Epithelial cell of prostate (primary cell): ENCODE data around the gene CSN3.
"Not testable (repeated sequence)": the region's sequence is repeated elsewhere in the genome, so short reads cannot be mapped to it uniquely, and the experiment has no call there.

Source experiments
- DNase-seq: peaks from one replicate; pipeline ENCODE4 v3.0.0-alpha.2; 2011; ENCODE audit warnings: low read depth, low spot score
- H3K27ac ChIP-seq: fragments of 450-650 bp; 2 replicates; pipeline ENCODE4 v1.5.1; 2017; ENCODE audit warnings: mild to moderate bottlenecking

CSN3 gene, protein sequence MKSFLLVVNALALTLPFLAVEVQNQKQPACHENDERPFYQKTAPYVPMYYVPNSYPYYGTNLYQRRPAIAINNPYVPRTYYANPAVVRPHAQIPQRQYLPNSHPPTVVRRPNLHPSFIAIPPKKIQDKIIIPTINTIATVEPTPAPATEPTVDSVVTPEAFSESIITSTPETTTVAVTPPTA

DNA sequence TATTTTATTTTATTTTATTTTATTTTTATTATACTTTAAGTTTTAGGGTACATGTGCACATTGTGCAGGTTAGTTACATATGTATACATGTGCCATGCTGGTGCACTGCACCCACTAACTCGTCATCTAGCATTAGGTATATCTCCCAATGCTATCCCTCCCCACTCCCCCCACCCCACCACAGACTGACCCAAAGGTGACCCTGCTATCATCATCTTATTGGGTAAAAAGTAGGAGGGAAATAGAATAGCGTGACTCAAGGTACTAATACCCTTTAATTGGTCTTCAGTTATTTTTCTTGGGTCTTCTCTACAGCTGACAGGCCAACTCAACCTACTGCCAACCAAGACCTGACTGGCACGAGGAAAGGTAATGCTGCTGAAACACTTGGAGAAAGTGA lies at the start of gene CSN3:
CSN3 (plus strand) TSS at position 301 of the 400 bp plus-strand sequence. CDS start 2,223 bp downstream, outside the sequence.
- not testable (repeated sequence) for DNase-seq, H3K27ac ChIP-seq

DNA sequence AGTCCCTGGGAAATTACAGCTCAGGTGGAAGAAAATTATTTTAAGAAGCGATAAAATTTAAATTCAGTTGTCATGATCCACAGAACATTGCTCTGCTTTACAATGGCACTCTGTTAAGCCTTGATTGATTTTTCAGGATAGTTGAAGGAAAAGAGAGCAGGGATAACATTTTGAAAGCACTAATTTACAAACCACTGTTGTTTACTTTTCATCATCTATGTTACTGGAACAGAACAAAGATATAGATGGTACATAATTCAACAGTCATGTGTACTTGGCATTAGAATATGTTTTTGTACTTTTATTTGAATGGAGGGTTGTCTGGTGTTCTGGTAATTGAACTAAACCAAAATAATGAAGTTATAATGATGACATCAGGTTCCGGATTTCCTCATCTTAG lies 49.5 kb upstream of the CSN3 start:
- DNase-seq: no peak
- H3K27ac ChIP-seq: no peak overlapping the region

DNA sequence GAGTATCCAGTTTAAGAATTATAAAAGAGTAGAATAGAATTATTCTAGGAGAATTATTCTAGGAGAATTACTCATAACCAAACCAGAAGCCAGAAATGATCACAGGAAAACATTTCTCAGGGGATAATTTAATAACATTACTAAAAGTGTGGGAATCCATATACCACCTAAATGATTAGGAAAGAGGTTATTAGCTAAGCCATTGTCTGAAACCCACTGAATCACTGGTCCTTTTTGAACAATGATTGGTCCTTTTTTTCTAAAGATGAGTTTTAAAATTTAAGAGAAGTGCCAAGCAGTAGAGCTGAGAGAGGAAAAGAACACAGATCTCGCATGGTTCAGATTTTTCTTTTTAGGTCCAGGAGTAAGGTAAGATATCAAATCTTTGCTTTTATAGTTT lies 47.0 kb upstream of the CSN3 start, which contains the start of gene ODAM:
ODAM (plus strand) TSS at position 301 of the 400 bp plus-strand sequence. CDS start 819 bp downstream, outside the sequence.
- H3K27ac ChIP-seq: no peak within 1 kb of the TSS
- DNase-seq: no peak

DNA sequence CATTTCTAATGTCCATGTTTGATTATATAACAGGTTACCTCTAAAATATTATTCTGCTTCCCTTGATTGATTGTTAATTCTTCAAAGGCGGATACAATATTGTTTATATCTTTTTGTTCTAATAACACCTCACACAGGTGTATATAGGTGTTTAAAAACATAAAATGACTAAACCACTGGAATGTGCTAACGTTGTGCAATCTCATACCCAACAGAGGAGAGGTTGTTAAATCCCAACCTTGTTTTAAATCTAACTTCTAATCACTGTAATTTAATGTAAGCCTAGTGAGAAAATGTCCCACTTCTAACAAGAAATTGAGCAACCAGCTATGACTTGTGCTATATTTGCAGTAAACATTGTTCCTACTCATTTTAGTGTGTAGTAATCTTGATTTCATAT lies 45.5 kb upstream of the CSN3 start:
- no peak for DNase-seq
- no peak overlapping the region for H3K27ac ChIP-seq

DNA sequence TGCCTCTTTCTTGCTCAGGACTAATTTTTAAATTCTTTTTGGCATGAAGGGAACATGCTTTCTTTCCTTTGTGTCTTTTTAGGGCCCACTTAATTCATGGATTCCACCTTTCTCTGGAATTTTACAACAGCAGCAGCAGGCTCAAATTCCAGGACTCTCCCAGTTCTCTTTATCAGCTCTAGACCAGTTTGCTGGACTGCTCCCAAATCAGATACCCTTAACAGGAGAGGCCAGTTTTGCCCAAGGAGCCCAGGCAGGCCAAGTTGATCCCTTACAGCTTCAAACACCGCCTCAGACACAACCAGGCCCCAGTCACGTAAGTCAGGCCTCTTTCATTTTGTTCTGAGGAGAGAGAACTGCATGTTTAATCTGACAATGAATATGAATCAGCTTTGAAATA lies 44.6 kb upstream of the CSN3 start:
- no peak for DNase-seq

DNA sequence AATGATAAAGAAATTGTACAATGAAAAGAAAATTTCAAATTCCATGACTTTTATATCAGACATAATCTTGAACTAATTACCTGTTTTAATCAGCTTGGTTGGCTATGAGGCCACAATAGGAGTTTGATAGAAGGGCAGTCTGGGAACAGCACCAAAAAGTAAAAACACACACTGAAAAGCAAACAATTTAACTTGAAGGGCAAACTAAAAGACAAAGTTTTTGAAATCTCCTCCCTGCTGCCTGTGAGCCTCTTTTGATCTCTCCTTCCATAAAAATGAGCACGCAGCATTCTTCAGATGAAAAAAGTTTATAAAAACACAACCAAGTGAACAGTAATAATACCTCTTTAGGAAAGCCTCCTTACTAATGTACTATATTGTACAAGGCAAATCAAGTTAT lies 38.8 kb upstream of the CSN3 start:
- no peak overlapping the region for H3K27ac ChIP-seq

More for the DNA sequence above, 44.6 kb upstream of the CSN3 start:
- no peak overlapping the region for H3K27ac ChIP-seq

DNA sequence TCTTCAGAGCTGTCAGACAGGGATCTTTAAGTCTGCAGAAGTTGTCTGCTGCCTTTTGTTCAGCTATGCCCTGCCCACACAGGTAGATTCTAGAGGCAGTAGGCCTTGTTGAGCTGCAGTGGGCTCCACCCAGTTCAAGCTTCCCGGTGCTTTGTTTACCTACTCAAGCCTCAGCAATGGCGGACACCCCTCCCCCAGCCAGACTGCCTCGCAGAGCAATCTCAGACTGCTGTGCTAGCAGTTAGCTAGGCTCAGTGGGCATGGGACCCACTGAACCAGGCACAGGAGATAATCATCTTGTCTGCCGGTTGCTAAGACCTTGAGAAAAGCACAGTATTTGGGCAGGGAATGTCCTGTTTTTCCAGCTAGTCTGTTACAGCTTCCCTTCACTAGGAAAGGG lies 29.6 kb upstream of the CSN3 start:
- H3K27ac ChIP-seq: not testable (repeated sequence)

More for the DNA sequence above, 38.8 kb upstream of the CSN3 start:
- DNase-seq: no peak

DNA sequence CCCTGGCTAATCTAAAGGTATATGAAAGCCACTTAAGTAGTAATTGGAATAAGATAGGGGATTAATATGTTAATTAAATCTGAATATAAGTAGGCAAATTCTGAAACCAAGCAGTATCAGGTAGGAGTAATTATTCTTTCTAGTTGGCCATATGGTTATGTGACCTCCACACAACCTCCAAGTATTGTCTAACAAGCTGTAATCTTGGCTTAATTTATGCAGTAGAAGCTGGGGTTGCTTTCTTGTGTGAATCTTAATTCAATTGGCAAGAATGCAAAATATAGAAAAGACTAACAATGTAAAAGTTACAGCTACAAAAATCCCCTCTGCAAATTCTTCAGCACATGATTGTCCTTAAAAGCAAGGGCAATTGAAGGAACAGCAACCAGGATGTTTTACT lies 26.3 kb upstream of the CSN3 start:
- DNase-seq, H3K27ac ChIP-seq: not testable (repeated sequence)

More for the DNA sequence above, 29.6 kb upstream of the CSN3 start:
- not testable (repeated sequence) for DNase-seq

DNA sequence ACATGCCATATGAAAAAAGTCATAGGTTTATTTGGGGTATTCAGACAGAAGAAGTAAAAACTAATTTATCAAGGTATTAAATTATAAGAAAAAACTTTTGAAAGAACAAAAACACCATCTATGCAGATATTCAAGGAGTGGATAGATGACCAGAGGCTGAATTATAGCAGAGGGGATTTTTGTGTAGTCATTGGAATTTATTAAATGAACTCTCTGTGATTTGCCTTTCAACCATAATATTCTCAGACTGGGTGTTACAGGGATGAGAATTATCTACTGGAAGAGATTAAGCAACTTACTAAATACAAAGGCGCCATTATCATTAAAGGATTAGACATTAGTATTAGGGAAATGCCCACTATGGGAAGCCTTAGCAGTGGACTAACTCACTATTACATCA lies 25.8 kb upstream of the CSN3 start:
- not testable (repeated sequence) for DNase-seq

DNA sequence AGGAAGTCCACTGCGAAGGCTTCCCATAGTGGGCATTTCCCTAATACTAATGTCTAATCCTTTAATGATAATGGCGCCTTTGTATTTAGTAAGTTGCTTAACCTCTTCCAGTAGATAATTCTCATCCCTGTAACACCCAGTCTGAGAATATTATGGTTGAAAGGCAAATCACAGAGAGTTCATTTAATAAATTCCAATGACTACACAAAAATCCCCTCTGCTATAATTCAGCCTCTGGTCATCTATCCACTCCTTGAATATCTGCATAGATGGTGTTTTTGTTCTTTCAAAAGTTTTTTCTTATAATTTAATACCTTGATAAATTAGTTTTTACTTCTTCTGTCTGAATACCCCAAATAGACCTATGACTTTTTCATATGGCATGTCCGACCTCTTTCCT lies 21.0 kb upstream of the CSN3 start:
- not testable (repeated sequence) for H3K27ac ChIP-seq, DNase-seq

More for the DNA sequence above, 25.8 kb upstream of the CSN3 start:
- not testable (repeated sequence) for H3K27ac ChIP-seq

DNA sequence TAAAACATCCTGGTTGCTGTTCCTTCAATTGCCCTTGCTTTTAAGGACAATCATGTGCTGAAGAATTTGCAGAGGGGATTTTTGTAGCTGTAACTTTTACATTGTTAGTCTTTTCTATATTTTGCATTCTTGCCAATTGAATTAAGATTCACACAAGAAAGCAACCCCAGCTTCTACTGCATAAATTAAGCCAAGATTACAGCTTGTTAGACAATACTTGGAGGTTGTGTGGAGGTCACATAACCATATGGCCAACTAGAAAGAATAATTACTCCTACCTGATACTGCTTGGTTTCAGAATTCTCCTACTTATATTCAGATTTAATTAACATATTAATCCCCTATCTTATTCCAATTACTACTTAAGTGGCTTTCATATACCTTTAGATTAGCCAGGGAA lies 20.6 kb upstream of the CSN3 start:
- H3K27ac ChIP-seq, DNase-seq: not testable (repeated sequence)

DNA sequence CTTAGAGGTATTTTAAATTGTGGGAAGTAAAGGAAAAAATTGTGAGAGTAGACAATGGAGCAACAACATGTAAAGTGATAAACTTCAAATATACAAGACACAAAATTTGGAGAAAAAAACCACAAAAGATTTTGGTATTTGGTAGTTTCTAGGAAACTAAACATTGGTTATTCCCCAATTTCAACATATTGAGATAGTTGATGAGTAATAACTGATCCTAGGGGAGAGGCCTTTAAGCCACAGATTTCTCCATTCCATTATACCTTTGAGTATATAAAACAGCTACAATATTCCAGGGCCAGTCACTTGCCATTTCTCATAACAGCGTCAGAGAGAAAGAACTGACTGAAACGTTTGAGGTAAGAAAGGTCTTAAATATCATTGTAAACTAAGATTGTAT lies 16.6 kb upstream of the CSN3 start, which contains the start of gene FDCSP:
FDCSP (plus strand) TSS at position 301 of the 400 bp plus-strand sequence. CDS start 5,071 bp downstream, outside the sequence.
- no peak within 1 kb of the TSS for H3K27ac ChIP-seq
- no peak for DNase-seq

DNA sequence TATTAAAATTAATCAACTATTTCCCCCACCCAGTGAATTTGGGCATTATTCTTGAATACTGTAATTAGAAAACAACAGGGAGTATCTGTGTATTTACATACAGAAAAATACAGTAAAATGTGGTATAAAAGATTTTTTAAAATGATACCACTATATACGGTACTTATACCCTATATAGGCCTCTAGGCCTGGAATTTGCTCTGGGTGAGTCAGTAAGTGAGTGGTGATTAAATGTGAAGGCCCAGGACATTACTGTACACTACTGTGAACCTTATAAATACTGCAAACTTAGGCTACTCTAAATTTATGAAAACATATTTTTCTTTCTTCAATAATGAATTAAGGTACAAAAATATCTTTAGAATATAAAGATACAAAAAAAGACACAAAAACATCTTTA lies 6.3 kb upstream of the CSN3 start:
- DNase-seq: no peak
- H3K27ac ChIP-seq: no peak overlapping the region

DNA sequence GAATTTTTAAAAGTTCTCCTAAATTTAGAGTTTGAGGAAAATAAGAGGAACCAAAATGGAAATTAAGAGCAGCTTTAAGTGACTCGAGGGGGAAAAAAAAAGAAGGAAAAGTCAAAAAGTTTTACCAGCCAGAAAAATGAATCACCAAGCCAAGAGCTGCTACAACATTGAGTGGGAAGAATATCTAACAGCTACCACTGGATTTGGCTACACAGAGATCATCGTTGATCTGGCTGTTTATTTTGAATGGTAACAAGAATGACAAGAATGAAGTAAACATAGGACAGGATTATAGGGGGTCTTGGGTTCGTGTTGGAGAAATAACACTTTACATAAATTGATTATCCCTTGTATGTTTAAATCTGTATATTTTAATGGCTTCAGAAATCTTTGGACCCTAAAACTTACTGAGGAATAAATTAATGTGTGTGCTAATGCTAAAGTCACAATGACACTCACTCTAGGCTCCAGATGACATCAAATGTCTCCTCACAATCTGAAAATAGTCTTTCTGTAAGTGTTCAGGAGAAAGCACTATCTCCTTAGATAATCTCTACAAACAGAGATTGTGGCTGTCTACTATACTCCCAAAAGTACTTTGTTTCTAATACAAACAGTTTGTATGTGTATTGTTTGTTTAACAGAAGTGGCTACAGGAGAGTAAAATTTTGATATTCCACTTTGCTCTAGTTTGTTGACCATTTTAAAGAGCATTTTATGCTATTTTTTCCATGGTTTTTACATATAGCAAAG lies 3.1 kb upstream of the CSN3 start:
- no peak overlapping the region for H3K27ac ChIP-seq
- no peak for DNase-seq

DNA sequence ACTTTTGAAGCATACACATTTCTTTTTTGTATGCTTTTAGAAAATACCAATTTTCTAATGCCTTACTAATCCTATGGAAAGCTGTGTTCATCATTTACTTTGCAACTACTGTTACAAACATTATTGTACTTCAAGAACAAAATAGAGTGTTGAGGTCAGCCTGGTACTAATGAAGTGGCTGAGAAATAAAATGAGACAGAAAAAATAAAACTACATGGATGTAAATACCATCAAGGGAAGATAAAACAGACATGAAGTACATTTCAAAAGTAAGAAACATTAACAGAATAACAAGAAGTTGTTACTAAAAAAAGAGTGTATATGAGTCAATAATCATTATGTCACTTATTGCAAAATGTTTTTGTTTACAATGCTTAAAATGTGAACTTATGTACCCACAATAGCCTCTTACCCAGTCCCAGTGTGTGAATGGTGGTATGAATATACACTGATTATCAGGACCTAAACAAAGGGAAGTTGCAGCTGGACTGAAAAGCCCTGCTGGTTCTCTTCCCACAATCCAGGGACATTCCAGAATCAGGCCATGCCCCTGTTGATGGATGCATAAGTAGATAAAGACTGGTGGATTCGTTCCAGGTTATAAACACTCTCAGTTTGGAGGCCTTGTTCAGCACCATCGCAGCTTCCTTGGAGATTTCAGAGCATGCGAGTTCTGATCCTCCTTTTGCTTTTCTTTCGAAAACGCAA lies 2.4 kb upstream of the CSN3 start:
- no peak for DNase-seq
- H3K27ac ChIP-seq: no peak overlapping the region

DNA sequence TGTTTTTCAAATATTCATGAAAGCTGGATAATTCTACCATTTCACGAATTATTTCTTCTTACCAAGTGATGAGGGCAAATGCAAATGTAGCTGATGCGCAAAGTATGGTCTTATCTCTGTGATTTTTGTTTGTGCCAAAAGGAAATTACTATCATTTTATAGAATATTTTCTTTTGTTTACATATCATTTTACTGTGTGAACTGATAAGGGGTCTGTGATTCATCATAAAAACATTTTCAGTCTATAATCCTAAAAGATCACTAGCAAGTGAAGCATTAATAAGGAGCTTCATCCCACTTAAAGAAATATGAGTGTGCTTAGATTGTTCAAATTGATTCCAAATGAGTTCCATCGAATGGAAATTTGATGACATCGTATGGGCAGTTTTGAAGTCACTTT lies 694 bp downstream of the CSN3 start:
- H3K27ac ChIP-seq: no peak overlapping the region
- no peak for DNase-seq

DNA sequence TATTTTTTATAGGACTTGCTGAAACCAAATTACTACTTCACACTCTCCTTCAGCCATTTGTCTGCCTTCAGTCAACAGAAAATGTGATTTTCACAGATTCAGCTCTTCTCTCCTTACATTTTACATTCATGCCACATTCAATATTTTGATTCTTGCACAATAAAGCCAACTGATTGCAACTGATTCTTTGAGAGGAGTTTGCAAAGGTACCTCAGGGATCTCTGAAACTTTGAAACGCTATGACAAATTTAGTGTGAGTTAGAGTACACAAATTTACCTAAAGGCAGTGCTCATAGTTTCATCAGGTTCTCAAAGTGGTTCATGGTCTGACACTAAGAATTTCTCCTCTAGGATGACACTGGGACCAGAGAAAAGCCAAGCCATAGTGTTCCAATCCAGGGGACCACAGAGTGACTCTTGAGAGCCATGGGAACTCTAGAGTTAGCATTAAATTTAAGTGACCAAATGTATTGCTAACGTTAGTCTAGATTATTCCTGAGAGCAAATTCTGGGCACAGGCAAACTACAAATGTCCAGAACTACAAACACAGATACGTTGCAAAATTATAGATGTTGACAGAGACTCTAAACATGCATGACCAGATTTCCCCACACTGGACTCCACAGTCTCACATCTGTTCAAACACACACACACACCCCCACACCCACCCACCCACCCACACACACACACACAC lies 9.0 kb downstream of the CSN3 start:
- no peak overlapping the region for H3K27ac ChIP-seq
- no peak for DNase-seq

DNA sequence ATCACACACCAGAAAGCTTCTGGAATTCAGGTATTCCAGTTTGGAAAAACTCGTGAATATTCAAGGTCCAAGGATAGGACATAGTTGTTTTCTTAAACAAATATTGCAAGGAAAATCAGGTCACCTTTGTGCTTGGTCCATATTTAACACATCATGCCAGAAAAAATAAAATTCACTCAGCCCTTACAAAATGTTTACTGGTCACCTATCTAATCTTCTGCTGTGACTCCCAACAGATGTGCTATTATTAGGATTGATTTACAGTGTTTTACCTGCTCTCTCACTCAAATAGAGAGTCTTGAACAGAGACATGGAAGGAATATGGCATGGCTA lies 9.5 kb downstream of the CSN3 start:
- no peak overlapping the region for H3K27ac ChIP-seq
- no peak for DNase-seq

DNA sequence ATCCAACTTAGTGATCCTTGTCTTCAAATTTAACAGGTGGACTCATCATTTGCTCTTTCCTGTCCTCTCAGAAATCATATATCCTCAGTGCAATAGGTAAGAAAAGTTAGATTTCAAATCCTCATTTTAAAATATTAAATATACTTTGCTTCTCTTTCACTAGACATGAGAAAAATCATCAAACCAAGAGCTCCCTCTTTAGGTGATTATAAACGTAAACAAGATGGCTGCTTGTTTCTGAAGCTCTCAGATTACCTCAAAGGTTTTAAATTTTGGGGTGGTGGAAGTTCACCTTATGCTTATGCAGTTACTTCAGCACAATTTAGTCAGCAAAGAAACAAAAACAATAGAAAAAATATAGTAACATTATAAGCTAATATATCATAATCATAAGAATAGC lies 27.3 kb downstream of the CSN3 start:
- DNase-seq: no peak
- H3K27ac ChIP-seq: no peak overlapping the region

DNA sequence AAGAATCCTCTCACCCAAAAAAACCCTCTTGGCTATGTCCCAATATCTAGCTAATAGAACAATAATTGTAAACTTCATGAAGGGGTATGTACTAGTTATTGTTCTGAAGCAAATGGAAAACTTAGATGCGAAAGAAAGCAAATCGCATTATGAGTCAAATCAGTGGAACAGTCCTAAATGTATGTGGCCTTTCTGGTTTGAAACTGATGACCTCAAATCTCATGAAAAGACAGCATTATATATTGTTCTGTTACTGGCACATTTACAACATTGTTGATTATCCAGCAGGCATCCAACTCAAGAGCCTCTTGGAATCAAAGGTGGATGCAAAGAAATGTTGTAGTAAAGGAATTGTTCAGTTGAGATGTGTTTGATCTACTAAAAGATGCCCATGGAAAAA lies 34.7 kb downstream of the CSN3 start:
- no peak overlapping the region for H3K27ac ChIP-seq
- no peak for DNase-seq

DNA sequence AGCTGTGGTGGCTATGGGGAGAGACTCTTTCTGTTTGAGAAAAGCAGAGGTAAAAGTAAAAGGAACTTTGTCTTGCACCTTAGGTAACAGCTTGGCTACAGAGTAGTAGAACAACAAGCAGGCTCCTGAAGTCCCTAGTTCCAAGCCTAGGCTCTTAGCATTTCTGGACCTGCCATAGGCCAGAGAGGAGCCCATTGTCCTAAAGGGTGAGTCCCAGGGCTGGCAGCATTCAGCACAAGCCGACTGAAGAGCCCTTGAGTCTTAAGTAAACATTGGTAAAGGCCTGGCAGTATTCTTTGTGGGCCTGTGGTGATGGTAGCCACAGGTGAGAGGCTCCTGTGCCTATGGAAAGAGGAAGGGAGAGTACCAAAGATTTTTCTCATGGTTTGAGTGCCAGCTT lies 38.2 kb downstream of the CSN3 start:
- no peak for DNase-seq
- no peak overlapping the region for H3K27ac ChIP-seq
